ENCODE results near the gene AGPAT4. TPM values are rescaled to one million over a fixed set of nuclear protein-coding genes. Genes with fewer than 3 reads are reported as not detected.

The AGPAT4 gene
- total RNA-seq, 6 experiments from 2014 or later: 0.42 to 1.7 (median 0.78) TPM

DNA sequence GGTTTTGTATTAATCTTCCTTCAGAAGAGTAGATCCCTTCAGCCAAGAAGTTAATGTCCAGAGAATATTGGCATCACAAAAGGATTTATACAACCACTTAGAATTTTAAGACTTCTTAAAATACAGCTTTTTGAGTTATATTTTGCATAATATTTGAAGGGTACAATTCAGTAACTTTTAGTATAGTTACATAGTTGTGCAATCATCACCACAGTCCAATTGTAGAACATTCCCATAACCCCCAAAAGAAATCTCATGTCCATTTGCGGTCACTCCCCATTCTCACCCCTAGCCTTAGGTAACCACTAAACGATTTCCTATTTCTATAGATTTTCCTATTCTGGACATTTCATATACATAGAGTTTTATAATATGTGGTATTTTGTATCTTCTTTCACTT lies 155.9 kb downstream of the AGPAT4 start:
- Histone ChIP-seq H3K4me1 (no peaks in the 10 kb centered on the region), H3K36me3 (peaks cover 0 to 35% (median 1%) of the 10 kb centered on the region in 4 donors), H3K4me3 (no peak overlapping the region), H3K27ac (no peak overlapping the region), H3K9me3 (no peaks in the 10 kb centered on the region), H3K27me3 (no peaks in the 10 kb centered on the region)
- TF ChIP-seq POLR2A (IDR thresholded peaks at IDR 0.05): no peak
- TF ChIP-seq, protein P1, sequence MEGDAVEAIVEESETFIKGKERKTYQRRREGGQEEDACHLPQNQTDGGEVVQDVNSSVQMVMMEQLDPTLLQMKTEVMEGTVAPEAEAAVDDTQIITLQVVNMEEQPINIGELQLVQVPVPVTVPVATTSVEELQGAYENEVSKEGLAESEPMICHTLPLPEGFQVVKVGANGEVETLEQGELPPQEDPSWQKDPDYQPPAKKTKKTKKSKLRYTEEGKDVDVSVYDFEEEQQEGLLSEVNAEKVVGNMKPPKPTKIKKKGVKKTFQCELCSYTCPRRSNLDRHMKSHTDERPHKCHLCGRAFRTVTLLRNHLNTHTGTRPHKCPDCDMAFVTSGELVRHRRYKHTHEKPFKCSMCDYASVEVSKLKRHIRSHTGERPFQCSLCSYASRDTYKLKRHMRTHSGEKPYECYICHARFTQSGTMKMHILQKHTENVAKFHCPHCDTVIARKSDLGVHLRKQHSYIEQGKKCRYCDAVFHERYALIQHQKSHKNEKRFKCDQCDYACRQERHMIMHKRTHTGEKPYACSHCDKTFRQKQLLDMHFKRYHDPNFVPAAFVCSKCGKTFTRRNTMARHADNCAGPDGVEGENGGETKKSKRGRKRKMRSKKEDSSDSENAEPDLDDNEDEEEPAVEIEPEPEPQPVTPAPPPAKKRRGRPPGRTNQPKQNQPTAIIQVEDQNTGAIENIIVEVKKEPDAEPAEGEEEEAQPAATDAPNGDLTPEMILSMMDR (IDR thresholded peaks at IDR 0.05): no peak
- ATAC-seq (no peak), DNase-seq (no peak)
- intact Hi-C loops (cut with DNase I): no loop called here
- 100% methylated on average over 2 of the region's 2 CpGs for WGBS (ENCODE audit: insufficient coverage, low coverage, low lambda C conversion rate, missing lambda C conversion rate)

DNA sequence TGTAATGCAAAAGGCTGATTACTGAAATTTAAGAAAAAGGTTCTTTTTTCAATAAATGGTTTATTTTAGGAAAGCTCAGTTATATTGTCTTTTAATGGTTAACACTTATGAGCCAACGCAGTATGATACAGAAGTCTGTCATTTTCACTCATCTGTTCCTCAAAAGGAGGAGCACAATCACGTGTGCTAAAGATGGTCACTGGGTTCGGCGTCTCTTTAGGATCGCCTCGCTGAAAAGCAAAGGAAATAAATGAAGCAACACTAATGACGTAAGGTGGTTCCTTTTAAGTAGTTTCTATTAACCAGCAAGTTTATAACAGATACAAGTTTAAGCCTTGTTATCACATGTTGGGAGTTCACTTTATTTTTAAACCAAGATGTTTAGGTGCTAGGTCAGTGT lies 156.6 kb downstream of the AGPAT4 start:
- H3K4me3 ChIP-seq: no peak overlapping the region
- no peak for DNase-seq
- H3K27ac ChIP-seq: no peak overlapping the region
- WGBS (ENCODE audit: insufficient coverage, low coverage, low lambda C conversion rate, missing lambda C conversion rate): 75% methylated on average over 7 of the region's 7 CpGs
- peaks cover 0 to 40% (median 1%) of the 10 kb centered on the region in 4 donors for H3K36me3 ChIP-seq
- intact Hi-C loops (cut with DNase I): no loop called here
- H3K27me3 ChIP-seq: no peaks in the 10 kb centered on the region
- H3K9me3 ChIP-seq: no peaks in the 10 kb centered on the region
- H3K4me1 ChIP-seq: no peaks in the 10 kb centered on the region
- ATAC-seq: peak in 3 of 4 donors; percentile 40 to 68 (median 67)
- TF ChIP-seq POLR2A (IDR thresholded peaks at IDR 0.05): no peak
- TF ChIP-seq, protein P1 (IDR thresholded peaks at IDR 0.05): no peak

DNA sequence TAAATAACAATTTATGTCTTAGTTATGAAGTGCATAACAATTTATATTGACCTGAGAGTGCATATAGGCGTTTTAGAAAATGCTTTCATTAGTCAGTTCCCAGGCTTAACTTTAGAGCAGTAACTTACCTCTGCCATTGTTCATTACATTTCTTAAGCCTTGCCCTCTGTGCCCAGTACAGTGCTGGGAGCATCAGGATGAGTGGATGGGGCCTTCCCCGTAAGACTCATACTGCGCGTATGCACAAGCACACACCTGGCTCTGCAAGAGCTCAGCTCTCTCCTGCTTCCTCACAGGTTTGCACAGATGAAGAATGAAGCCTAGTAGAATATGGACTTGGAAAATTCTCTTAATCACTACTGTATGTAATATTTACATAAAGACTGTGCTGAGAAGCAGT lies 157.3 kb downstream of the AGPAT4 start:
- intact Hi-C loops (cut with DNase I): no loop called here
- WGBS (ENCODE audit: insufficient coverage, low coverage, low lambda C conversion rate, missing lambda C conversion rate): 94% methylated on average over 4 of the region's 4 CpGs

DNA sequence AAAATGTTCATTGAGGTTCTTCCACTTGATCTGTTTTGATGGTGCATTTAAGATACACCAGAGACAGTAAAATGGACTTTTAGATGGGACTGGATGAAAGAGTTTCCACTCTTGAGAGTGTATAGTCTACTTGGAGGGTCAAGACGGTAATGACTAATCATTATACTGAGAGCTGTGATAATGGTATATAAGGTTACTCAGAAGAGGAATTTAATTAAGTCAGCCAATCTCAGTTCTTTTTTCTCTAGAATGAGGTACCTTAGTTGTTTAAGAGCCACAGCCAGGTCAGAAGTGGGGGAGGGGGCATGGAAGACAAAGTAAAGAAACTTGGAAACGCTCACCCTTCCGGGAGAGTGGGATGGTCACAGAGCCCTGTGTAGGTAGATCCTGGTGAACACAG lies 158.4 kb downstream of the AGPAT4 start:
- DNase-seq (no peak), ATAC-seq (no peak)
- TF ChIP-seq, protein P1 (IDR thresholded peaks at IDR 0.05): no peak
- no peak for TF ChIP-seq POLR2A (IDR thresholded peaks at IDR 0.05)
- H3K4me1 ChIP-seq: no peaks in the 10 kb centered on the region
- WGBS (ENCODE audit: insufficient coverage, low coverage, low lambda C conversion rate, missing lambda C conversion rate): 89% methylated on average over 3 of the region's 3 CpGs
- no peaks in the 10 kb centered on the region for H3K27me3 ChIP-seq
- intact Hi-C loops (cut with DNase I): no loop called here
- peaks cover 0 to 57% (median 8%) of the 10 kb centered on the region in 4 donors for H3K36me3 ChIP-seq
- H3K27ac ChIP-seq: no peak overlapping the region
- H3K4me3 ChIP-seq: no peak overlapping the region
- no peaks in the 10 kb centered on the region for H3K9me3 ChIP-seq

More for the DNA sequence above, 157.3 kb downstream of the AGPAT4 start:
- no peak for DNase-seq
- Histone ChIP-seq H3K36me3 (peaks cover 0 to 47% (median 3%) of the 10 kb centered on the region in 4 donors), H3K27me3 (no peaks in the 10 kb centered on the region), H3K27ac (no peak overlapping the region), H3K9me3 (no peaks in the 10 kb centered on the region), H3K4me3 (no peak overlapping the region), H3K4me1 (no peaks in the 10 kb centered on the region)
- TF ChIP-seq, protein P1 (IDR thresholded peaks at IDR 0.05): no peak
- no peak for TF ChIP-seq POLR2A (IDR thresholded peaks at IDR 0.05)
- ATAC-seq: no peak

DNA sequence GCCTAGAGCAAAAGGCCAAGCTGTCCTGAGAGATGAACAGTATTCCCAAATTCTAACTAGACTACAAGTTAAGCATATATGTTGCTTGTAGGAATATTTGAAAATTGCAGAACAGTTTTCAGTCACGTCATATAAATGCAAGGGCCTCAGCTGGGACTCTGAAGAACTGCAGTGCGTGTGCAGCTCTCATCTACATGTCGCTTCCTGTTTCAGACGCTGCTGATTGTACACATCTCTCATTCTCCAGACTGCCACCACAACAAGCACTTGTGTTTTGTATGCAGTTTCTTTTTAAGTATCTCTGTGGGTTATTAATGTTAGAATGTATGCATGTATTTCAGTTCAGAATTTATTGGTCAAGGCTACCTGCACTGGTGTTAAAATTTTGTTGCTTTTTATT lies 162.6 kb downstream of the AGPAT4 start:
- Histone ChIP-seq H3K9me3 (no peaks in the 10 kb centered on the region), H3K27ac (no peak overlapping the region), H3K27me3 (no peaks in the 10 kb centered on the region), H3K36me3 (peaks cover 0 to 87% (median 19%) of the 10 kb centered on the region in 4 donors), H3K4me3 (no peak overlapping the region), H3K4me1 (no peaks in the 10 kb centered on the region)
- 67% methylated on average over 4 of the region's 4 CpGs for WGBS (ENCODE audit: insufficient coverage, low coverage, low lambda C conversion rate, missing lambda C conversion rate)
- DNase-seq (no peak), ATAC-seq (peak in 3 of 4 donors; percentile 37 to 41 (median 39))
- intact Hi-C loops (cut with DNase I): no loop called here
- TF ChIP-seq, protein P1 (IDR thresholded peaks at IDR 0.05): no peak
- no peak for TF ChIP-seq POLR2A (IDR thresholded peaks at IDR 0.05)
